HG02623 (cell line): ENCODE results near the gene ACTN1.
"Not testable (repeated sequence)": the region's sequence is repeated elsewhere in the genome, so short reads cannot be mapped to it uniquely, and the experiment has no call there.

ENCODE experiments used
- ATAC-seq: cut with Tn5 transposase; IDR thresholded peaks from one replicate; pipeline ENCODE4 v1.9.1; 2021; ENCODE audit warnings: moderate library complexity; ENCODE audit not compliant: unreplicated experiment

Gene ACTN1

GRCh38 chr14:68986926-68987652 lies 8.0 kb upstream of the ACTN1 start:
- ATAC-seq, result no peak

GRCh38 chr14:68986225-68986624 lies 7.1 kb upstream of the ACTN1 start:
- ATAC-seq, result no peak

- ATAC-seq, result no peak
These were observed 5.6 kb upstream of the ACTN1 start for GRCh38 chr14:68984686-68985085.

GRCh38 chr14:68983191-68983590 lies 4.1 kb upstream of the ACTN1 start:
- no peak for ATAC-seq

- ATAC-seq, result no peak
These were observed 3.5 kb upstream of the ACTN1 start for GRCh38 chr14:68982581-68982980.

GRCh38 chr14:68981539-68981976 lies 2.5 kb upstream of the ACTN1 start:
- ATAC-seq, result no peak

- ATAC-seq, result no peak
These were observed 2.0 kb upstream of the ACTN1 start for GRCh38 chr14:68981139-68981538.

GRCh38 chr14:68979722-68980451 lies 785 bp upstream of the ACTN1 start:
- ATAC-seq, result no peak

GRCh38 chr14:68978172-68978911 lies 760 bp downstream of the ACTN1 start:
- ATAC-seq, result no peak

- no peak for ATAC-seq
These were observed 1.4 kb downstream of the ACTN1 start for GRCh38 chr14:68977718-68978171.

GRCh38 chr14:68977180-68977717 lies 1.9 kb downstream of the ACTN1 start:
- ATAC-seq, result no peak

GRCh38 chr14:68976160-68977067 lies 2.7 kb downstream of the ACTN1 start:
- no peak for ATAC-seq

- ATAC-seq, result no peak
These were observed 3.4 kb downstream of the ACTN1 start for GRCh38 chr14:68975667-68976066.

- no peak for ATAC-seq
These were observed 4.2 kb downstream of the ACTN1 start for GRCh38 chr14:68974759-68975347.

GRCh38 chr14:68973639-68974038 lies 5.5 kb downstream of the ACTN1 start:
- ATAC-seq, result no peak

GRCh38 chr14:68973219-68973565 lies 5.9 kb downstream of the ACTN1 start:
- ATAC-seq, result not testable (repeated sequence)

GRCh38 chr14:68972507-68973218 lies 6.4 kb downstream of the ACTN1 start:
- no peak for ATAC-seq

- no peak for ATAC-seq
These were observed 7.6 kb downstream of the ACTN1 start for GRCh38 chr14:68971411-68972035.

- no peak for ATAC-seq
These were observed 8.4 kb downstream of the ACTN1 start for GRCh38 chr14:68970736-68971135.
